ENCODE measurements around the gene ZNF503.
A peak's percentile ranks its signal among the peaks of the same experiment; 100 is the strongest.

The ZNF503 gene, protein sequence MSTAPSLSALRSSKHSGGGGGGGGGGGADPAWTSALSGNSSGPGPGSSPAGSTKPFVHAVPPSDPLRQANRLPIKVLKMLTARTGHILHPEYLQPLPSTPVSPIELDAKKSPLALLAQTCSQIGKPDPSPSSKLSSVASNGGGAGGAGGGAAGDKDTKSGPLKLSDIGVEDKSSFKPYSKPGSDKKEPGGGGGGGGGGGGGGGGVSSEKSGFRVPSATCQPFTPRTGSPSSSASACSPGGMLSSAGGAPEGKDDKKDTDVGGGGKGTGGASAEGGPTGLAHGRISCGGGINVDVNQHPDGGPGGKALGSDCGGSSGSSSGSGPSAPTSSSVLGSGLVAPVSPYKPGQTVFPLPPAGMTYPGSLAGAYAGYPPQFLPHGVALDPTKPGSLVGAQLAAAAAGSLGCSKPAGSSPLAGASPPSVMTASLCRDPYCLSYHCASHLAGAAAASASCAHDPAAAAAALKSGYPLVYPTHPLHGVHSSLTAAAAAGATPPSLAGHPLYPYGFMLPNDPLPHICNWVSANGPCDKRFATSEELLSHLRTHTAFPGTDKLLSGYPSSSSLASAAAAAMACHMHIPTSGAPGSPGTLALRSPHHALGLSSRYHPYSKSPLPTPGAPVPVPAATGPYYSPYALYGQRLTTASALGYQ

DNA sequence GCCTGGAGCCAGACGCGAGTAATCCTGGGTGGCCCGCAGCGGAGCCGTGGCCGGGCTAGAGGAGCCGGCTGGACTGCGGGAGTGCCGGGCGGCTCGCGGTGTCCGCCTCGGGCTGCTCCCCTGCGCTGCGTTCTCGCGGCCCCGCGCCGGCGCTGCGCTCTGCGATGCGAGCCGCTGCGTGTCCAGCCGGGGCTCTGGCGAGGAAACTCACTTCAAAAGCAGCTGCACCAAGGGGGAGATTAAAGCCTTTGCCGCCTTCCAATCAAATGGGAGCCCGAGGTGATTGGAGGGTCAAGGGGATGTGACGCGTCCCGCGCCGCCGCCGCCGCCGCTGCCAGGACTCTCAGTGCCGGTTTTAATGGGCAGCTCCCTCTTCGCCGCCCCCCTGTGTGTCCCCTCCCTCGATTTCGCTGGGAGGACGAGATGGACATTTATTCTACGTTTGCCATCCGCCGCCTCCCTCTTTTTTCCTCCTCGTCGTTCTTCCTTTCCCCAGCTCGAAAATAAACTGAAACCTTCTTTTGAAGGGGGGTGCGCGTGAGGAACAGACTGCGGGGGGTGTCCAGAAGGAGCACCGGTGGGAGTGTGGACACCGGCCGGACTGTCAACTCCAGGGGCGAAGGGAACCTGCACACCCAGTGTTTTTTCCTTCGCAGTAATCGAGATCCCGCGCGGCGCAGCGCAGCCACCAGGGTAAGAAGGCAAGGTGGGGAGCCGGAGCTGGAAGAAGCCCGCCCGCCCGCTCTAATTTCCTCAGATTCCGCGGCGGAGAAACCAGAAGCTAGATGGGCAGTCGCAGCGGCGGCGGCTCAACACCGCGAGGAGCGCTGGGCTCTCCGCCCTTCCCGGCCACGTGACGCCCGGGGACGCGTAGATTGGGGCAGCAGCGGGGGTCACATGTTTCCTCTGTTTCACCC, at the start of gene ZNF503:
Gene ZNF503, minus strand, starts transcription at position 196 of the 917 bp plus-strand sequence. CDS start 345 bp downstream, outside the sequence.
- Mint-ChIP-seq H3K4me1 (peaks cover 31% of the 10 kb centered on the region), H3K27ac (no peak within 1 kb of the TSS), H3K36me3 (no peaks in the 10 kb centered on the region), H3K4me3 (peak within 1 kb of the TSS; percentile 74), H3K27me3 (peaks cover 96% of the 10 kb centered on the region), H3K9me3 (no peaks in the 10 kb centered on the region)
- CTCF ChIA-PET: no interaction called here
- peak; percentile 58 for DNase-seq

- CTCF ChIA-PET: no interaction called here
These were observed 49.4 kb upstream of the ZNF503 start for GRCh38 chr10:75450644-75451640.

GRCh38 chr10:75450075-75450445, 48.5 kb upstream of the ZNF503 start:
- no peak overlapping the region for H3K4me3 Mint-ChIP-seq
- CTCF ChIA-PET: no interaction called here
- H3K27ac Mint-ChIP-seq: no peak overlapping the region
- H3K36me3 Mint-ChIP-seq: no peaks in the 10 kb centered on the region
- peaks cover 8% of the 10 kb centered on the region for H3K9me3 Mint-ChIP-seq
- H3K27me3 Mint-ChIP-seq: no peaks in the 10 kb centered on the region
- H3K4me1 Mint-ChIP-seq: no peaks in the 10 kb centered on the region
- no peak for DNase-seq

More at GRCh38 chr10:75450644-75451640, 49.4 kb upstream of the ZNF503 start:
- Mint-ChIP-seq H3K27me3 (no peaks in the 10 kb centered on the region), H3K36me3 (no peaks in the 10 kb centered on the region), H3K9me3 (peaks cover 7% of the 10 kb centered on the region), H3K27ac (no peak overlapping the region), H3K4me1 (no peaks in the 10 kb centered on the region), H3K4me3 (no peak overlapping the region)
- no peak for DNase-seq

GRCh38 chr10:75449382-75450074, 48.0 kb upstream of the ZNF503 start:
- no peak for DNase-seq
- H3K27me3 Mint-ChIP-seq: no peaks in the 10 kb centered on the region
- H3K36me3 Mint-ChIP-seq: no peaks in the 10 kb centered on the region
- peaks cover 8% of the 10 kb centered on the region for H3K9me3 Mint-ChIP-seq
- H3K4me1 Mint-ChIP-seq: no peaks in the 10 kb centered on the region
- no peak overlapping the region for H3K27ac Mint-ChIP-seq
- CTCF ChIA-PET: no interaction called here
- H3K4me3 Mint-ChIP-seq: no peak overlapping the region

DNA sequence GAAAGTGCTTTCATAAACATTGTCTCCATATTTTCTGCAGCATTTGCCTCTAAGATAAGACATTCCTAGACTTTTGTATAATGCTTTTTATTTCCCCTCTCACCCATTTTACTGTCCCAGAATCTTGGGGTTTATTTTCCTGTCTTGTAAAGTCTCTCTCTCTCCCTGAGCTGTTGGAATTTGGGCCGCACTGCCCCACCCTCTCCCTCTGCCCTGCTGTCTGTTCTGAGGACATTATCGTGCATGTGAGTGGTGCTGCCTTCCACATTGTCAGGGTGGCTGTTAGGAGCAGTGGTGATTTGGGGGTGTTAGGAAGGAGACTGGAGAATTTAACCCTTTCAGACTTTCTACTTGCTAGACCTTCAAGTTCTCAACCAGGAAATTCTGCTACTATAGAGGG, 46.6 kb upstream of the ZNF503 start:
- Mint-ChIP-seq H3K27ac (no peak overlapping the region), H3K36me3 (no peaks in the 10 kb centered on the region), H3K4me1 (no peaks in the 10 kb centered on the region), H3K4me3 (no peak overlapping the region), H3K9me3 (peaks cover 15% of the 10 kb centered on the region), H3K27me3 (no peaks in the 10 kb centered on the region)
- CTCF ChIA-PET: no interaction called here
- DNase-seq: no peak

GRCh38 chr10:75446508-75446907, 44.9 kb upstream of the ZNF503 start:
- no peak overlapping the region for H3K27ac Mint-ChIP-seq
- no peaks in the 10 kb centered on the region for H3K4me1 Mint-ChIP-seq
- no peaks in the 10 kb centered on the region for H3K27me3 Mint-ChIP-seq
- no peak overlapping the region for H3K4me3 Mint-ChIP-seq
- H3K9me3 Mint-ChIP-seq: peaks cover 18% of the 10 kb centered on the region
- CTCF ChIA-PET: no interaction called here
- no peaks in the 10 kb centered on the region for H3K36me3 Mint-ChIP-seq
- DNase-seq: no peak

DNA sequence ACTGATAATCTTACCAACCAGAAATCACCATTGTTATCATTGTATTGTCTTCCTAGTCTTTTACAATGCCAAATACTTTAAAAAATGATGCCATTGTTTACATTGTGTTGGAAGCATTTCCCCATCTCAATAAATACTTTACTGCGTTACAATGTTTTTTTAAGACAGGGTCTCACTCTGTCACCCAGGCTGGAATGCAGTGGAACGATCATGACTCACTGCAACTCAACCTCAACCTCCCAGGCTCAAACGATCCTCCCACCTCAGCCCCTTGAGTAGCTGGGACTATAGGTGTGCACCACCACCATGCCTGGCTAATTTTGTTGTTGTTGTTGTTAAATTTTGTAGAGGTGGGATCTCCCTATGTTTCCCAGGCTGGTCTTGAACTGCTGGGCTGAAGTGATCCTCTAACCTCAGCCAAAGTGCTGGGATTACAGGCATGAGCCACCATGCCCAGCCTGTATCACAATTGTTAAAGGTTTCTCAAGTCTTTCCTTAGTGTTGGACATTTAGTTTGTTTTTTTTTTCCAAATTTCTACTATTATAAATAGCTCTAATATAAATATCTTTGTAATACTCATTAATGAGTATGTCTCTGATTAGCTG, 43.3 kb upstream of the ZNF503 start:
- Mint-ChIP-seq H3K27me3 (peaks cover 15% of the 10 kb centered on the region), H3K9me3 (peaks cover 18% of the 10 kb centered on the region), H3K27ac (no peak overlapping the region), H3K4me3 (no peak overlapping the region), H3K36me3 (no peaks in the 10 kb centered on the region), H3K4me1 (no peaks in the 10 kb centered on the region)
- CTCF ChIA-PET: no interaction called here
- no peak for DNase-seq

- CTCF ChIA-PET: no interaction called here
- Mint-ChIP-seq H3K36me3 (no peaks in the 10 kb centered on the region), H3K27me3 (peaks cover 18% of the 10 kb centered on the region), H3K4me3 (no peak overlapping the region), H3K9me3 (peaks cover 18% of the 10 kb centered on the region), H3K27ac (no peak overlapping the region), H3K4me1 (no peaks in the 10 kb centered on the region)
- no peak for DNase-seq
These were observed 41.8 kb upstream of the ZNF503 start for GRCh38 chr10:75443362-75443761.

DNA sequence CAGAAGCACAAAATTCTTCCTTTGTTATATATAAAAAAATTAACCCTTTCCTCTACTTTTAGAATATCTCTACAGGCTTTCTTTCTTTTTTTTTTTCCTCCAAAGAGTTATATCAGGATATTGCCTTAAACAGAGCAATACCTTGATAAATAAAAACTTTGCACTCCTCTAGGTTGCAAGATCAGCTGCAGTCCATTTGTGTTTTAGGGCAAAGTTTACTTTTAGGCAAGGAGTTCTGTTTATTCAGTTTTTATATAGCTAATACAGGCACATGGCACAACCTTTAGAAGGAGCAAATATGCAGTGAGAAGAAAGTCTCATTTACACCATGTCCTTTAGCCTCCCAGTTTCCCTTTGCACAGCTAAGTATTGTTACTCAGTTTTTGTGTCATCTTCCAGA, 40.1 kb upstream of the ZNF503 start:
- no peaks in the 10 kb centered on the region for H3K36me3 Mint-ChIP-seq
- no peak overlapping the region for H3K4me3 Mint-ChIP-seq
- no peaks in the 10 kb centered on the region for H3K4me1 Mint-ChIP-seq
- peaks cover 18% of the 10 kb centered on the region for H3K9me3 Mint-ChIP-seq
- H3K27ac Mint-ChIP-seq: no peak overlapping the region
- peaks cover 23% of the 10 kb centered on the region for H3K27me3 Mint-ChIP-seq
- CTCF ChIA-PET: interaction anchor here (0.6 kb wide), 1 partner anchor 30 kb away, joined by 3 read pairs; no protein-coding TSS in a partner anchor
- no peak for DNase-seq

DNA sequence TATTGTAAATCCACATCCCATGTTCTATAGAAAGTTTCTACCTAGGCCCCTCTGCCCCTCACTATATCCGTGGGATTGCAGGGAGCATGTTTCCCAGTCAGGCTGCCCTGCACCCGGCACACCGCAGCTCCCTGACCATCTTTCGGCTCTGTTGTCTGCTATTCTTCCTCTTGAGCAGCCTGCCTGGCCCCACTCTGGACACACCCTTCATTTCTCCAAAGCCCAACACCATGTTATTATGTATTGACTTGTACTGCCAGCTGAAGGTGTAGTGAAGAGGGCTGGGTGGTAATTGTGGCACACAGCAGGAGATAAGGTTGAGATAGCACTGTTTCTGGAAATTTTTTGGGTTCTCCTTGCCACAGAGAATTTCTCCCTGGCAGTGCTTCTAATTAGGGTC, 39.6 kb upstream of the ZNF503 start:
- Mint-ChIP-seq H3K27ac (no peak overlapping the region), H3K4me3 (no peak overlapping the region), H3K27me3 (peaks cover 23% of the 10 kb centered on the region), H3K9me3 (peaks cover 14% of the 10 kb centered on the region), H3K4me1 (no peaks in the 10 kb centered on the region), H3K36me3 (no peaks in the 10 kb centered on the region)
- DNase-seq: no peak
- CTCF ChIA-PET: interaction anchor here (0.6 kb wide), 1 partner anchor 29 kb away, joined by 3 read pairs; no protein-coding TSS in a partner anchor

GRCh38 chr10:75440271-75440793, 38.8 kb upstream of the ZNF503 start:
- H3K4me1 Mint-ChIP-seq: no peaks in the 10 kb centered on the region
- H3K27me3 Mint-ChIP-seq: peaks cover 27% of the 10 kb centered on the region
- peaks cover 10% of the 10 kb centered on the region for H3K9me3 Mint-ChIP-seq
- CTCF ChIA-PET: no interaction called here
- H3K27ac Mint-ChIP-seq: no peak overlapping the region
- no peaks in the 10 kb centered on the region for H3K36me3 Mint-ChIP-seq
- DNase-seq: no peak
- H3K4me3 Mint-ChIP-seq: no peak overlapping the region

DNA sequence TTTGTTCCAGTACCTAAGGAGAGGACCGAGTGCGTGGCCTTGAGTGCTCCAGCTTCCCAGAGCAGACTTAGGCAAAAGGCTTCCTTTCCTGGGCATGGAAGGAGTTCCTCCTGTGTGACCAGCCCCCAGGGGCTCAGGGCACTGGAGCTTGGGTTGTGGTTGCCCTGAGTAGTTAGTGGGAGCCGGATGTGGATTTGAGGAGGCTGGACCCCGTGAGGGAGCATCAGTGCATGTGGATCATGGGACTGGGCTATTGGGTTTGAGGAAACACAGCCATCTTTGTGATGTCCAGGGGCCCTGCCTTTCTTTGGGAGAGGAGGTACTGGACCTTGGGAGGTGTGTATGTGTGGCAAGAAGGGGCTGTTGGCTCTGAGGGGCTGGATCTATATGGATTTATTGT, 38.2 kb upstream of the ZNF503 start:
- DNase-seq: no peak
- H3K27ac Mint-ChIP-seq: no peak overlapping the region
- peaks cover 27% of the 10 kb centered on the region for H3K27me3 Mint-ChIP-seq
- CTCF ChIA-PET: no interaction called here
- no peaks in the 10 kb centered on the region for H3K36me3 Mint-ChIP-seq
- no peaks in the 10 kb centered on the region for H3K4me1 Mint-ChIP-seq
- peaks cover 10% of the 10 kb centered on the region for H3K9me3 Mint-ChIP-seq
- H3K4me3 Mint-ChIP-seq: no peak overlapping the region

All from activated naive CD4-positive, alpha-beta T cell treated with anti-CD3 and anti-CD28 coated beads, Interleukin-2, amount 10 ng/mL, durations not matched to agents 7 days and 5 days (primary cell).